Pons (tissue), 1 donor: ENCODE data around the gene C14orf132.
A peak's percentile ranks its signal among the peaks of the same experiment; 100 is the strongest.
"Not testable (repeated sequence)": the region's sequence is repeated elsewhere in the genome, so short reads cannot be mapped to it uniquely, and the experiment has no call there.

ENCODE experiments used
- DNase-seq: peaks from one replicate; pipeline ENCODE4 v3.0.0-alpha.2; 2016; ENCODE audit warnings: low spot score

Gene C14orf132

DNA sequence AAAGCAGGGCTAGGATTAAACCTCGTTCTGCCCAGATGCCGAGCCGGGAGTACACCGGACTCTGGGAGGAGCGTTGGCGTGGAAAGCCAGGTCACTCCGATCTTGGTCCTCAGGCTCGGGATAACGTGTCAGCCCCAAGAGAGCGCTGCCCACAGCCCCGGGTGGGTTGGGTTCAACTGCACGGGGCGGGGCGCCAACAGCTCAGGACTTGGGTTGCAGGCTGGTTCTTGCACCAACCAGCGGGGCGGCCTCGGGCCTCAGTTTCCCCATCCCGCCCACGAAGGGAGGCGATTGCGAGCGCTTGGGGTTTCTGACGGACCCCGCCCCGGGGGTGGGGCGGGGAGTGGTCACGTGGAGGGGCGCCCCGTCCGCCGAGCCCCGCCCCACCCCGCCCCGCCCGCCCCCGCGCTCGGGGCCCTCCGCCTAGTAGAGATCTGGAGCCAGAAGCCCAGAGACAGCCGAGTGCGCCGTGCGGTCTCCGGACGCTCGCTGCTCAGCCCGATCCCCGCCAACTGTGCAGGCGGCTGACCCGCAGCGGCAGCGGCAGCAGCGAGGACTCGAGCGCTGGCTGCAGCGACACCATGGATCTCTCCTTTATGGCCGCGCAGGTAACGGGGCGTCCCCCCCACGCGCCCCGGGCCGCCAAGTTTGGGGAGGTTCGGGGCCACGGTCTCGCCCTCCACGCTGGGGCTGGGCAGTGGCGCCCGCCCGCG is at the start of gene C14orf132:
Gene C14orf132 (plus strand): TSS at position 443 of the 713 bp plus-strand sequence. CDS start 139 bp downstream, at position 582.
- peak; percentile 46 for DNase-seq

DNA sequence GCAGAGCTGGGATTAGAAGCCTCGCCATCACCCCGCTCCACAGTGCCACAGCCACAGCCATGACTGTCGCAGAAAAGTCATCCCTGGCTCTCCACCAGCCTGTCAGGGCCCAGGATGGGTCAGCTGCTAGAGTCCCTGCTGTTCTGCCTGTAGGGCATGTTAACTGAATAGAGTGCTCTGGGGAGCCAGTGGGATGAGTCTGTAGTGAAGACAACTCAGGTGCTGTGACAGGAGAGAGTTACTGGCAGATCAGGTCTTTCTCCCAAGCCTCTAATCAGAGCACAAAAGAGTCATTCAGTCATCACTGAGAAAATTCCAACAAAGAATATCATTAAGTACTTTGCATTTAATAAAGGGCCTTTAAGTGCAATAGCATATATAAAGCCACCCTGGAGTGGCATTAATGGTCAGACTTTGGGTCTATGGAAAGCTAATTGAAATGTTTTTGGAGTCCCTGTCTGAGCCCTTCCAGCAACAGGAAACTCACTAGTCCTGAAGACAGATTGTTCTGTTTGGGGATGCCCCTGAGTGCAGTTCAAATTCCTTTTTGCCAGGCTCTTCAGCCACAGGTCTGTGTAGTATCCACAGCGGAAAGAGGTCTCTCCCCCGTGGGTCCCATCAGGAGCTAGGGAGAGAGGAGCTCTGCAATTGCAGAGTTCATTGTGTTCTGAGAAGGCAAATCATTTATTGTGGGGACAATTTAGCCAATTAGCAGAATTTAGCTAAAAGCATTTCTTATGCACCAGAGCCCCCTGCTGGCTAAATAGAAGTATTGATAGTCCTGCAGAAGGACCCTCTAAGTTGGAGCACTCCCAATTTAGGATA is 45.2 kb upstream of the C14orf132 start:
- DNase-seq: peak; percentile 77

DNA sequence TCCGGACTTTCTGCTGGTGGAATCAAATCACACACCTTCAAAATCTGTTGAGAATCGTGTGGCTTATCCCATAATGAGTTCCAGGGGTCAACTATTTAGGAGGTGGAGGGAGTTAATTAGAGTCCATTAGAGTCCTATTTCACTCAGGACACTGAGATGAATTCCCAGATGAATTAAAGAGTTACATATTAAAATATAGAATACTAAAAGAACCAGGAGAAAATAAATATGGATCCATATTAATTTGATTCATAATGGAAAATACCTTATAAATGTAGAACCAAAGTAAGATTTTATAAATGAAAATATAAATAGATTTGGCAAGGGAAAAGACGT is 44.6 kb upstream of the C14orf132 start:
- no peak for DNase-seq

DNA sequence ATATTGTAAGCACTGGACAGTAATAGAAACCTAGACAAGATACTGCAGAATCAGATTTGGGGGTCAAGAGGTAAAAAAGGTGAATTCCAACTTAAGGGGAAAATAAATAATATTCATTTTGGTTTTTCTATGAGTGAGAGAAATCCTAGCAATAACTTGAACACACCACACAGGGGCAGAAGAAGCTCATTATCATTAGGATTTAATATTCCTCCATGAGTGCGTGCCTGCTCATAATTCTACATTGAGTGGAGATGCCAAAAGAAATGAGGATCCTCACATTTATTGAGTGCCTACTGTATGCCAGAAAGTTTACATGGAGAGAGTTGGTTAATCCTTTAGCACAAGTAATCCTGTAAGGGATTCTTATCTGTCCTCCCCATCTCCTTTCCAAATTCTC is 40.5 kb upstream of the C14orf132 start:
- DNase-seq: peak; percentile 48

DNA sequence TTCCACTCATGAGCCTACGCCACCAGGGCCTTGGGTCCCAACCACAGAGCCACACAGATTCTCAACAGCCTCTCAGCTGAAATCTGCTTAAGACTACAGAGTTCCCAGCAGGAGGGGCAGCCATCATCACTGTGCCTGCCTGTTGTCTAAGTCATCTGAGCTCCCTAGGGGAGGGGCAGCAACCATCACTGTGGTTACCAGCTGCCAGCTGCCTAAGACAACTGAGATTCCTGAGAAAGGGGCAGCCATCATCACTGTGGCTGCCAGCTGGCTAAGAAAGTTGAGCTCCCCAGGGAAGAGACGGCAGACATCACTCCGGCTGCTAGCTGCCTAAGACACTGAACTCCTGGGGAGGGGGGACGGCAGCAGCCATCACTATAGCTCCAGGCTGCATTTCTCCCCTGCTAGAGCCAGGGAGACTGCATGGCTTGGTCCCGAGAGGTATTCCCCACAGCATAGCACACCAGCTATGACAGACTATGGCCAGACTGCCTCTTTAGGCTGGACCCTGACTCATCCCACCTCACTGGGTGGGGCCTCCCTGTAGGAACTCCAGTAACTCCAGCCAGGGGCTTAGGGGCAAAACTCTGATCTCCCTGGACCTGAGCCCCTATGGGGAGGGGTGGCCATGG is 37.2 kb upstream of the C14orf132 start:
- DNase-seq: no peak

DNA sequence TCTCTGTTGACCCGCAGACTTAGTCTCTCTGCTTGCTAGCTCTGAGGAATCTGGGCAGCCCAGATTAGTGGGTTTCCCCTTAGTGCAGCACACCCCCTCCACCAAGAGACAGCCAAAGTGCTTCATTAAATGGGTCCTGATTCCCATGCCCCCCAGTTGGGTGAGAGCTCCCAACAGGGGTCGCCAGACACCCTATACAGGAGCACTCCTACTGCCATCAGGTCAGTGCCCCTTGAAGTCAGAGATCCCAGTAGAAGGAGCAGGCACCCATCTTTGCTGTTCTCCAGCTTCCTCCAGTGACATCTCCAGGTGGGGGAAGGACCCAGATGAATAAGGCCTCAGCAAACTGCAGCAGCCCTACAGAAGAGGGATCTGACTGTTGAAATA is 36.7 kb upstream of the C14orf132 start:
- no peak for DNase-seq

DNA sequence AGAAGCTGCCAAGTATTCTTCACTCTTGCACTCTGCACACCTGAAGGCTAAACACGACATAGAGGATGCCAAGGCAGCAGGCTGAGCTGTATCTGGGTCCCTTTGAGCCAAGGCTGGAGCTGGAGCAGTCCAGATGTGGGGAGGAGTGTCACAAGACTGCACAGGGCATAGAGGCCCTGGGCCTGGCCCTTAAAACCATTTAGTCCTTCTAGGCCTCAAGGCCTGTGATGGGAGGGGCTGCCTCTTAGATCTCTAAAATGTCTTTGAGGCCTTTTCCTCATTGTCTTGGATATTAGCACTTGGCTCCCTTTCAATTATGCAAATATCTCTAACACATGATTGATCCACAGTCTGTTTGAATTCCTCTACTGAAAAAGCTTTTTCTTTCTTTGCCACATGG is 28.0 kb upstream of the C14orf132 start:
- DNase-seq: no peak

DNA sequence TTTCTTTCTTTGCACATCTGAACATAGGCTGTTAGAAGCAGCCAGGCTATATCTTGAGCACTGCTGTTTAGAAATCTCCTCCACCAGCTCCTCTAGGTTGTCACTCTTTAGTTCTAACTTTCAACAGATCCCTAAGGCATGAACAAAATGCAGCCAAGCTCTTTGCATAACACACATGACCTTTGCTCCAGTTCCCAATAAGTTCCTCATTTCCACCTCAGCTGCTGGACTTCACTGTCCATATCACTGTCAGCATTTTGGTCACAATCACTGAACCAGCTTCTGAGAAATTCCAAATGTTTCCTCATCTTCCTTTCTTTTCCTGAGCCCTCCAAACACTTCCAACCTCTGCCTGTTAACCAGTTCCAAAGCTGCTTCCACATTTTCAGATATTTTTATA is 27.6 kb upstream of the C14orf132 start:
- DNase-seq: peak; percentile 6

DNA sequence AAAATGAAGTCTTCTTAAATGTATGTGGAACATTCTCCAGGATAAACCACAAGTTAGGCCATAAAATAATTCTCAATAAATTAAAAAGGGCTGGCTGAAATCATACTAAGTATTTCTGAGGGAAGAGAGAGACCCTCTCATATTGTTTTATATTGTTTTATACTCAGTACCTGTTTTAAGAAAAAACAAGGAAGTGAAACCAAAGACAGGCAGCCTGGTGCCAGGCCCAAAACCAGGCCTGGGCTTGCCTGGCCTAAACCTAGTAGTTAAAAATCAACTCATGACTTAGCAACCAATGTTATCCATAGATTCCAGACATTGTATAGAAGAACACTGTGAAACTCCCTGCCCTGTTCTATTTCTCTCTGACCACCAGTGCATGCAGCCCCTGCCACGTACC is 26.4 kb upstream of the C14orf132 start:
- not testable (repeated sequence) for DNase-seq

DNA sequence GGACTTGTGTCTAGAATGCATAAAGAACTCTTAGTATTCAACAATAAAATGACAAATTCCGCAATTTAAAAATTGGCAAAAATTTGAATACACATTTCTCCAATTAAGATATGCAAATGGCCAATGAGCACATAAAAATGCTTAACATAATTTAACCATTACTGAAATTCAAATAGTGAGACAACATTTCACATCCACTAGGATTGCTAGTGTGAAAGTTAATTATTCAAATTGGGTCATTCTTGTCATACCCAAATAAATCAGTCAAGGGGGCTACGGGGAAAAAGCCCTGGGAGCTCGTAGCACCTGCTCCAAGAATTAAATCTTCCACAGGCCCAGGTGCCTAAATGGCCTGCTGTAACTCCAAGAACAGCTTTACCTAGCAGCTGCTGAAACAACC is 25.0 kb upstream of the C14orf132 start:
- no peak for DNase-seq

DNA sequence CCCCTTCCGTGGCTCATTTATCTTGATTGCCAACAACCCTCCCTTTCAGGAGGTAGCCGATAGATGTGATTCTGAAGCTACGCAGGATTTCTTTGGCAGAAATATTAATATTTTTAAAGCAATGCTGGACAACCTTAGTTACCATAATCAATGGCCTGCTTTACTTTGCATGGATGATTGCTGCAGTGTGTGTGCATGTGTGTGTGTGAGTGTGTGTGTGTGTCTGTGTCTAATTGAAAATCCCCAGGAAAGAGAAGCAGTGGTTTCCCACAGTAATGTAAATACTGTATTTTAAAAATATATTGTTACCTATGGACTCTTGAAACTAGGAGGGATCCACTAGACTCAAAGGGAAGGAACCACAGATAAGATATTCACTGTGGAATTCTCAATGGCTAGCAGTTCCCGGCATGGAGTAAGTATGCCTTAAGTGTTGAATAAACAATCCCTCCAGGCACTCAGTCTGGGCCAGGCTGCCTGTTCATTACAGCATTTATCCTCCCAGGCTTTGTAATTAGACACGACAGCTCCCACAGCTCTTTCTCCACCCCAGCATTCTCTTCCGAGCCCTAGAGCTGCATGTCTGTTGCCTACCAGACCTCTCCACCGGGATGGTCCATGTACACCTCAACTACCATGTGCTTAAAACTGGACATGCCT is 22.5 kb upstream of the C14orf132 start:
- no peak for DNase-seq

DNA sequence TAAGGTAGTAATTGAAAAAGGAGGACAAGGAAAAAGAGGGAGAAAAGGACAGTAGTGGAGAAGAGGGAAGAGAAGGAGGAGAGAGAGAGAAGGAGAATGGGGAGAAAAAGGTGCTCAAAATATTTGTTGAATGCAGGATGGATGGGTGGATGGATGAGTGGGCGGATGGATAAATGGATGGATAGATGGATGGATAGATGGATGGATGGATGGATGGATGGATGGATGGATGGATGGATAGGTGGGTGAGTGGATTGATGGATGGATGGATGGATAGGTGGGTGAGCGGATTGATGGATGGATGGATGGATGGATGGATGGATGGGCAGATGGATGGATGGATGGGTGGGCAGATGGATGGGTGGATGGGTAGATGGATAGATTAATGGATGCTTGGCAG is 21.3 kb upstream of the C14orf132 start:
- no peak for DNase-seq

DNA sequence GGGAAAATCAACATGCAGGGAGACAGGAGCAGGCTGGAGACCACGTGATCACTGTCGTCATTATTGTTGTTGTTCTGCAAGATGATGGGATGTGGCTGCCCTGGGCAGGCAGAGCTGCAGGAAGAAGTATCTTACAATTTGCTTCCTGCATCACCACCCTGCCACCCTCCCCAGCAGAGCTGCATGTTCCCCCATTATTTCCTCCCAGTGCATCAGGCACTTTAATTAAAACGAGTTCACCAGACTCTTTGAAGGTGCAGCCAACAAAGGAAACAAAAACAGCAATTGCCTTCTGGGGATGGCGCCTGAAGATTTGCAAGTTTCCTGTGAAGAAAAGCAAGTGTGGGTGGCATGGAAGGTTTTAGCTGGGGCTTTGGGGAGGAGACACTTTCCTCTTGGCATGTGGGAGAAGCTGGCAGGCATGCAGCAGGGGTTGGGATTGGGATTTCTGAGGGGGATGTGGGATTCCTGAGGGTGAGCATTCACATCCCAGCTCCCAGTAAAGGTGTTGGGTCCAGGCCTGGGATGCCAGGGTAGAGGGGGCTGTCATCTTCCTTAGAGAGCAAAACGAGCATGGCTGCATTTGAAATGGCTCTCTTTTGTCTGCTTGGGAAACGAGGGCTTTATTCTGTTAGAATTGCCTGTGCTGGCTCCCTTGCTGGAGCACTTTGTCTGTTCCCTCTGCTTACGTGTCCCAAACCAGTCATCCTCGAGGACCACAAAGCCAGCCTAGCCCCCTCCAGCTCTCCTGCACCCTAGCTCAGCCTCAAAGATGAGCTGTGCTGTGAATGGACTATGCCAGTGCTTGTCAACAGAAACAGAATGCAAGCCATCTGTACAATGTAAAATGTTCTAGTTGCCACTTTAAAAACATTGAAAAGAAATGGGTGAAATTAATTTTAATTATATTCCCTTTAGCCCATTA is 11.5 kb upstream of the C14orf132 start:
- no peak for DNase-seq

DNA sequence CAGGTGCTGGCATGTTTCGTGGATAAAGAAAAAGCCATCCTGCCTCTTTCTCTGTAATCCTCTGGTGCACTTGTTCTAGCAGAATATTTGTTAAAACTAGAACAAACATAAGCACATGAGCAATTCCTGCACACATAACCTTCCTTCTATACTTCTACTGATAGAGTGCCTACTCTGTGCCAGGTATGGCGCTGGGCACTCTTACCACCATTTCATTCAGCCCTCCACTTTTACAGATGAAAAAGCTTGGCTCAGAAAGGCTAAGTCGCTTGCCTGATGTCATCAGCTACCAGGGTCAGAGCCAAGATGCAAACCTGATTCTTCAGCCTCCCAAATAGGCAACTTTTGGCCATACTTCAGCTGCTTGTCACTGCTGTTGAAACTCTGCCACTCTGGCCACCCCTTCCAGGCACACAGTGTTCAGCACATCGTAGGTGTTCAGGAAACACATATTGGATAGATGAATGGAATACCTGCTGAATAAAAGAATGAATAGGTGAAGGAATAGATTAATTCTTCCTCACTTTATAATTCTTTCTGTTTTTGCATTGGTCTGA is 10.0 kb upstream of the C14orf132 start:
- DNase-seq: no peak

DNA sequence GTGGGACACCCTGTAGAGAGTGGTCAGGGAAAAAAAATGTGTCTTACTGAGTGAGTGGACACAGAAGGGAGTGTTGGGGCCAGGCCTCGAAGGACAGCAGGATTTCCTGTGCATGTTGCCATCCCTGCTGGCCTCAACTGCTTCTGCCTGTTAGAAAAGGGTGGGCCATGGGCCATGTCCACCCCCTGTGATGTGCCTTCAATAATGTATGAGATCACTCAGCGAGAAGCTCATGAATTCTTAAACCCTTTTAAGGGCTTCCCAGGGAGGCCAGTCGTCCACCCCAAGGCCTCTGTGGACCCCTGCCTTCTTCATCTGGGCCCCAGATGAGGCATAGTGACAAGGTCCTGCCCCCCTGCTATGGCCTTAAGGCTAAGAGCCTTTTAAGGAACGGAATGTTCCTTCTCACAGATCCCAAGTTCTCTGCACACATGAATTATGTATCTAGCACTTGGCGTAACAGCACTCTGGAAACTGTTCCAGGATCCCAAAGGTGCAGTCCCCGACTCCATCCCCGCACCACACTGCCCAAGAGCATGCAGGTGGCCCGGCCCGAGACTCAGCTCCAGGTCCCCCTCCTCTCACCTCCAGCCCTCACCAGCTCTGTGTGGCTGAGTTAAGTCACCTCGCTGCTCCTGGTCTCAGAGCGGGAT is 8.9 kb upstream of the C14orf132 start:
- no peak for DNase-seq

DNA sequence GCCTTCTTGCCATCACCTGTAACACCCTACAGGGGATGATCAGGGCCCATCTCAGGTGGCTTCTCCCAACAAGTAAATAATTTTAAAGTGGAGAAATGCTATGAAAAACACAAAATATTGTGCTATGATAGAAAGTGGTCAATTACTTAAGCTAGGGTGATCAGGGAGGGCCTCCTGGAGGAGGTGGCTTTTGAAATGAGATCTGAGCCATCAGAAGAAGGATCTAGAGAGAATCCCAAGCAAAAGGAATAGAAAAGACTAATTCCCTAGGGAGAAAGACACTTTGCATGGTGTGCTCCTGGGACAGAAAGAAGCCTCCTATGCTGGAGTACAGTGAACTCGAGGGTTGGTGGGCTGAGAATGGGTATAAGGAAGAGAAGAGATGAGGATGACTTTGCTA is 7.5 kb upstream of the C14orf132 start:
- no peak for DNase-seq

DNA sequence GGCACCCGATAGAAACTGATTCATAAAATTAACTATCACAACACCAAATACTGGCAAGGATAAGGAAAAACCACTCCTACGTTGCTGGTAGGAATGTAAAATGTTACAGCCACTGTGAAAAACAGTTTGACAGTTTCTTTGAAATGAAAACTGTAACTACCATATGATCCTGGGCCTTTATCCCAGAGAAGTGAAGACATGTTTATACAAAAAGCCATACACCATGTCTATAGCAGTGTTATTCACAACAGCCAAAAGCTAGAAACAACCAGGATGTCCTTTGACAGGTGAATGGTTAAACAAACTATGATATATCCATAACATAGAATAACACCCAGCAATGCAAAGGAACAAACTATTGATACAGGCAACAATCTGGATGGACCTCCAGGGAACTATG is 3.7 kb upstream of the C14orf132 start:
- no peak for DNase-seq

DNA sequence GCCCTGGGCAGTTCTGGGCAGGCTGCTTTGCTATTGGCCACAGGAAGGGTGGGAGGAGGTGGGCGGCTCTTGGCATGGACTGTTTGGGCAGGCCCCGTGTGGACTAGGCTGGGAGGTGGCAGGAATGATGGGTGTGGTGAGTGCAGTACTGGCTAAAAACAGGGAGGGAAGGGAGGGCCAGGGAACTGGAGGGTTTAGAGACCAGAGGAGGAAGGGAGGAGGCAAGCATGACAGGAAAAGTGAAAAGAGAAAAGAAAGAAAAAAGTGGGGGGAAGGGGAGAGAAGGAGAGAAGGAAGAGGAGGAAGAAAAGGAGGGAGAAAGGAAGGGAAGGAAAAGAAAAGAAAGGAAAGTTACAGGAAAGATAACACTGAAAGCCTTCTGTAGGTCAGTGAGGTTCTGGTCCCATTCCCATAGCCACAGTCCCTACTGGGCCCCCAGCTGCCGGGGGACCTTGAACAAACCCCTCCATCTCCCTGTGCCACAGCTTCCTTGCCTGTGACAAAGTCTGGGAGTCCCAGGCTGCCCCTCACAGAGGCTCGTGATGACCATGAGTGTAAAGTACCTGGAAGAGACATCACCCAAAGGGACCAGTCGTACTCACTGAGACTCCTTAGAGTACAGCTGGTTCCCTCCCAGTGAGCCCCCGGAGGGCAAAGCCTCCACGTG is 1.1 kb upstream of the C14orf132 start:
- DNase-seq: no peak

DNA sequence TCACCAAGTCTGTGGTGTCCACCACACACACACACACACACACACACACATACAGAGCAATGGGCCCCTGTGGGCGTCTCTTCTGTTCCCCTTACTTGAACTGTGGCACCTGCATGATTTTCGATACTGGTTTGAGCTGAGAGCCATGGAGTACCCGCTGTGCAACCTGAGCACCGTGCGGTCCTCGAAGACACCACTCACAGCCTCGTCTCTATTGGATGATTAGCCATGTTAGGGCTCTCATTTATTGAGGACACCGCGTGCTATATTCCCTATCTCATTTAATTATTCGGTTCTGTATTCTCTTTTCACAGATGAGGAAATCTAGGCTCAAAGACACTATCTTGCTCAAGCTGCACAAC is 623 bp upstream of the C14orf132 start:
- DNase-seq: no peak

DNA sequence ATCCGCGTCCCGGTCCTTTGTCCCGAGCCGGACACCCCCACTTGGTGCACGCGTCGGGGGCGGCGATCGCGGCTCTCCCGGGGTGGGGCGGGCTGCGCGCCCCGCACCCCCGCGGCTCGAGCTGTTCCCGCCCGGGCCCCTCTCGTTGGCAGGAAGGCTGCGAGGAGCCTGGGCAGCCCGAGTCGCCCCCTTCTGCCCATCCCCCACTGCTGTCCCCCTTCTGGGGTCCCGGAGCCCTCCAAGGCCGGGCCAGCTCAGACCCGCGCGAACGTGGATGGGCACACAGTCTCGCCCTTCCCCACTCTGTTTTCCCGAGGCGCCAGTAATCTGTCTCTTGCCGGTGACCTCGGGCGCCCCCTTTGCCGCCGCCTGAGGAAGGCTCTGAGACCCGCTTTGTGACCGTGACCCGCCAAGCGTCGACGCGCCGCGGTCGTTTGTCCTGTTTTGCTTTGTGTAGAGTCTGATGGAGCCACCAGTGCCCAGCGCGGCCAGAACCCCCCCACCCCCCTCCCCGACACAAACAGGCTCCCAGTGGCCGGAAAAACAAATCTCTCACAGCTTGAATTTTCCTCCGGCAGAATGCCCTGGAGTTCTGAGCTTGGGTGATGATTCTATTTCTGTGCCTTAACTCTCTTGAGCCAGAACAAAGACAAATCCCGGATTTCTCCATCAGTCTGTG is 610 bp downstream of the C14orf132 start:
- peak; percentile 53 for DNase-seq
